Measurements from ENCODE around the gene SRGAP1.

SRGAP1 gene

DNA sequence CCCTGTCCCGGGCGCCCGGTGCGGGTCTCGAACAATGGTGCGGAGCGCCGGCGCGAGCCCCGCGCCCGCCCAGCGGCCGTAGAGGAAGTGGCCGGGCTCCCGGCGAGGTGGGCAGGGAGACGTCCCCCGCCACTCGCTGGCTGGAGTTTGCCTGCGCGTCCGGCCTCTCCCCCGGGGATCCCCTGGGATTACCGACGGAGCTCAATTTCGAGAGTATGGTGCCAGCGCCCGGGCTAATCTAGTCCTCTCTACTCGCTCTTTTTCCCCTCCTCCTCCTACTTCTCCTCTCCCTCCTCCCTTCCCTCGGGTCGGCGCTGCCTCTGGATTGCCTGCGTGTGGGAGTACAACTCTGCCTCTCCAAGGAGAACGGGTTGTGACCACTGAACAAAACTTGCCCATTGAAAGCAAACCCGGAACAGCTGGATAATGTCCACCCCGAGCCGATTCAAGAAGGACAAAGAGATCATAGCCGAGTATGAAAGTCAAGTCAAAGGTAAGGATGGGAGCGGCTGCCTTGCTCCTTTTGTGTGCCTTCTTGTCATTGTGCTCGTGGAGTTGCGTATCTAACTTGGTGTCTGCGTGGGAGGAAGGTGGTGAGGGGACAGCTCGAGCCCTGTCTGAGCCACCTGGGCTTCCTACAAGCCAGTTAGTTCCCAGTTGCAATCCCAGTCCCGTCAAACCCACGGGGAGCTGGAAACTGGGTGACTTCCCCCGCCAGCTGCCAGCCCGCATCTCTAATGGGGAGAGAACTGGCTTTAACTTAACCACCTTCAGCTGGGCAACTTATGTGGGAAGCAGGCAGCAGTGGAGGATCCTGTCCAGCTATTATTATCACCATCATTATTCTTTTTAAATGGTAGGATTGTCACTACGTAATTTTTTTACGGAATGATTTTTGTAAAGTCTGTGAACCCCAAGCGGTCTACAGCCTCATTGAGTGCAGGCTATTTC lies at the start of gene SRGAP1:
Gene SRGAP1, plus strand, starts transcription at position 310 of the 951 bp plus-strand sequence. Its CDS starts 117 bp downstream, at position 427.
- no peak for DNase-seq

DNA sequence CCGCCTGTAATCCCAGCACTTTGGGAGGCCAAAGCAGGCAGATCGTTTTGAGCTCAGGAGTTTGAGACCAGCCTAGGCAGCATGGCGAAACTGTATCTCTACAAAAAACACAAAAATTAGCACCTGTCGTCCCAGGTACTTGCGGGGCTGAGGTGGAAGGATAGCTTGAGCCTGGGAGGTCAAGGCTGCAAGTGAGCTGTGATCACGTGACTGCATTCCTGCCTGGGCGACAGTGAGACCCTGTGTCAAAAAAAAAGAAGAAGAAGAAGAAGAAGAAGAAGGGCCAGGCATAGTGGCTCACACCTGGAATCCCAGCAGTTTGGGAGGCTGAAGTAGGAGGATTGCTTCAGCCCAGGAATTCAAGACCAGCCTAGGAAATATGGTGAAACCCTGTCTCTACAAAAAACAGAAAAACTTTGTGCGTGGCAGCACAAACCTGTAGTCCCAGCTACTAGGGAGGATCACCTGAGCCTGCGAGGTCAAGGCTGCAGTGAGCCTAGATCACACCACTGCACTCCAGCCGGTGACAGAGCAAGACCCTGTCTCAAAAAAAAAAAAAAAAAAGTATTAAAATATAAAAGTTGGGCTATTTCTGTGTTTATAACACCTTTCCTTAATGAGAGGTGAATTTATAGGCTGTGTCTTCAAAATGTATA lies 49.3 kb upstream of the SRGAP1 start:
- no peak for DNase-seq

DNA sequence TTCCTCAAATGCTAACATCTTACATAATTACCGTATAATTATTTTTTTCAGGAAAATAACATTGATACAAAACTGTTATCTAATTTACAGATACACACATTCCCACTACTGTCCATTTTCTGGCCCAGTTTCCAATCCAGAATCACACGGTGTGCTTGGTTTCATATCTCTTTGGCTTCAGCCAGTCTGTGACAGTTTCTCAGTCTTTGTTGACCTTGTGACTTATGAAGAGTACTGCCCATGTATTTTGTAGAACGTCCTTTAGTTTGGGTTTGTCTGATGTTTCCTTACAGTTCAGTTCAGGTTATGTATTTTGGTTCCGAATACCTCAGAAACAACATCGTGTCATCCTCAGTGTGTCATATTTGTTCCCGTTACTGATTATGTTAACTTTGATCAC lies 48.6 kb upstream of the SRGAP1 start:
- DNase-seq: no peak

DNA sequence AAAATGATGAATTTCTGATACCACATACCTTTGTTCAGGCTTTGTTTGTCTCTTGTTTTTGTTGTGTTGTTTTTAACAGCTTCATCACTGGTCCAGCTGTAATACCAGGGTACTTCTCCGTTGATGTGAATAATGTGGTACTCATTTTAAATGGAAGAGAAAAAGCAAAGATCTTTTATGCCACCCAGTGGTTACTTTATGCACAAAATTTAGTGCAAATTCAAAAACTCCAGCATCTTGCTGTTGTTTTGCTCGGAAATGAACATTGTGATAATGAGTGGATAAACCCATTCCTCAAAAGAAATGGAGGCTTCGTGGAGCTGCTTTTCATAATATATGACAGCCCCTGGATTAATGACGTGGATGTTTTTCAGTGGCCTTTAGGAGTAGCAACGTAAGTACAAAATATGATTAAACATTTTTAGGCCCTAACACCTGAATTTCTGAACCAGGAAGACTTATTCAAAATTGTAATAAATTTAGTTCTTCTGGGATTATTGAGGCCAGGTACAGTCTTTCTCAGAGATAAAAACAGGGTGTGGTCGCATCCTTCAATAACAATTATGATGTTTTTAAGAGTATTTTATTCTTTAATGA lies 42.4 kb upstream of the SRGAP1 start:
- DNase-seq: no peak

DNA sequence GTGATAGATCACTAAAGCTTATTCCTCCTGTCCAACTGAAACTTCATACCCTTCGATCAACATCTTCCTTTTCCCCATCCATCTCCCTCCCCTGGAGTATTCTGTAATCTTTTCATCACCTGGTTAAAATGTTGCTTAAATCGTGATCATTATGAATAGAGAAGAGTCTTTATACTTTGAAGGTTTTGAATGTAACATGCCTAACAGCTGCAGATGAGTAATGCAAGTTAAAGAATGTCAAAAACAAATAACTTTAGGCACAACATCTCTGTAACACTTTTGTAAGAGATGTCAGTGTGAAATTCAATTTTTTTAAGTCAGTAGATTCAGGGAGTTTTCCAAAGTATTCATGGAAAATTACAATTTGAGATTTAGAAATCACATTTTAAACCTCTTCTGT lies 39.8 kb upstream of the SRGAP1 start:
- DNase-seq: no peak

DNA sequence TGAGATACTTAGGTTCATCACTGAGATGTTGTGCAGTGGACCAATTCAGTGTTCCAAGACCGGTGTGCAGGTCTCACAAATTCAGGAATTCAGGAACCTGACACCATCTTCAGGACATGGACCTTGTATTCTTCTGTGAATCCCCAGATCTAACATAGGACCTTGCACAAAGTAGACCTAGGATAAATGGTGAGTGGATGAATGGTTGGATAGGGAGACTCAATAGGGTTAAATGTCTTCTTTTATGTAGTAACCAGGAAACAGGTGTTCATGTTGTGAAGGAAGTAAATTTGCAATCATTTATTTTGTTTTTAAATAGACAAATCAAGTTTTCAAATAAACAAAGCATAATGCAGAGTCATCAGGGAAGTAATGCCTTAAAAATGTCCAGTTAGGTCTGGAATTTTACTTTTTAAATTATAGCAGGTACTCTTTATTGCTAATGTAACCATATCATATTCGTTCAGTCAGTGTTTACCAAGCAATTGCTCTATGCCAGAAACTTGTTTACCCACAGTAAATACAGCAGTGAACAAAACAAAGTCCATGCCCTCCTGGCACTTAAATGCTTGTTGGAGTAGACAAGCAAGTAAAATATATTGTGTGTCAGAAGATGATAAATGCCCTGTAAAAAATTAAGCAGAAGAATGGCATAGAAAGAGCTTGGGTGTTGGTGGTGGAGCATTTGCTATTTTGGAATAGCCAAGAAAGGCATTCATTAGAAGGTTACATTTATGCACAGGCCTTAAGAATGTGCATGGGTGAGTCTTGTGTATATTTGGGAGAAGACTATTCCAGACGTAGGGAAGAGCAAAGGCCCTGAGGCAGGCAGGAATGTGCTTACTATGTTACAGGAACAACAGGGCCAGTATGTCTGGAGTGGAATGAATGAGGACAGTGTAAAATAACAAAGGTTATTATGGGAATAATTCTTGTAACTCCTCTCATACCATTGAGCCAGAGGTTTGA lies 38.5 kb upstream of the SRGAP1 start:
- DNase-seq: no peak

DNA sequence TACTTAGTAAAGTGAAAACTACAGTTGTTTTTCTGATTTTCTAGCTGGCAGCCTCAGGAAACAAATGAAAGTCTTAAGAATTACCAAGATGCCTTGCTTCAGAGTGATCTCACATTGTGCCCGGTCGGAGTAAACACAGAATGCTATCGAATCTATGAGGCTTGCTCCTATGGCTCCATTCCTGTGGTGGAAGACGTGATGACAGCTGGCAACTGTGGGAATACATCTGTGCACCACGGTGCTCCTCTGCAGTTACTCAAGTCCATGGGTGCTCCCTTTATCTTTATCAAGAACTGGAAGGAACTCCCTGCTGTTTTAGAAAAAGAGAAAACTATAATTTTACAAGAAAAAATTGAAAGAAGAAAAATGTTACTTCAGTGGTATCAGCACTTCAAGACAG lies 35.9 kb upstream of the SRGAP1 start:
- no peak for DNase-seq

DNA sequence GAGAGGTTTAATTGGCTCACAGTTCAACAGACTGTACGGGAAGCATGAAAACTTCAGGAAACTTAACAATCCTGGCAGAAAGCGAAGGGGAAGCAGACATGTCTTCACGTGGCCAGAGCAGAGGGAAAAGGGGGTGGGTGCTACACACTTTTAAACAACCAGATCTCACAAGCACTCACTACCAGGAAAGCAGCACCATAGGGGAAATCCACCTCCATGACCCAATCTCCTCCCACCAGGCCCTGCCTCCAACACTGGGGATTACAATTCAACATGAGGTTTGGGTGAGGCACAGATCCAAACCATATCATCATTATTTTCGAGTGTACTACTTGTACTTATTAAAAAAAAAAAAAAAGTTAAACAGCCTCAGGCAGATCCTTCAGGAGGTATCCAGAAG lies 34.9 kb upstream of the SRGAP1 start:
- no peak for DNase-seq

DNA sequence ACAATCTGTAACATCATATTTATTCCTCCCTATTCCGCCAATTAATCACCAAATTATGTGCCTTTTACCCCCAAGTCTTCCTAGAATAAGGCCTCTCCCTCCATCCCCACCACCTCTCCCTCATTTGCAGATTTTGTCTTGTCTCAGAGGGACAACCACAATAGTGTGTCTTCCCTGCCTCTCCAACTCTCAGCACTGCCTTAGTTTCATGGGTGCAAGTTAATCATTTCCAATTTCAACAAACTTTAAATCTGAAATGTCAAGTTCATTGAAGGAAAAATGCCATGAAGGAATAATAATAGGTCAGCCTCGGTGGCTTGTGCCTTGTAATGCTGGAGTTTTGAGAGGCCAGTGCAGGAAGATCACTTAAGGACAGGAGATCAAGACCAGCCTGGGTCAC lies 33.2 kb upstream of the SRGAP1 start:
- DNase-seq: no peak

DNA sequence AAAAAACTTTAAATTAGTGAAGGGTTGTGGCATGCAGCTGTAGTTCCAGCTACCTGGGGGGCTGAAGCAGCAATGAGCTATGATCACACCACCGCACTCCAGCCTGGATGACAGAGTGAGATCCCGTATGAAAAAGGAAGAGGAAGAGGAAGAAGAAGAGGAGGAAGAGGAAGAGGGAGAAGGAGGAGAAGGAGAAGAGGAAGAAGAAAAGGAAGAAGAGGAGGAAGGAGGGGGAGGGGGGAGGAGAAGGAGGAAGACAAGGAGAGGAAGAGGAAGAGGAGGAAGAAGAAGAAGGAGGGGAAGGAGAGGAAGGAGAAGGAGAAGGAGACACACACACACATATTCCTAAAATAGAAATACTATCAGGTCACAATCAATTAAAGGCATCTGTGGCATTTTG lies 32.7 kb upstream of the SRGAP1 start:
- DNase-seq: no peak

DNA sequence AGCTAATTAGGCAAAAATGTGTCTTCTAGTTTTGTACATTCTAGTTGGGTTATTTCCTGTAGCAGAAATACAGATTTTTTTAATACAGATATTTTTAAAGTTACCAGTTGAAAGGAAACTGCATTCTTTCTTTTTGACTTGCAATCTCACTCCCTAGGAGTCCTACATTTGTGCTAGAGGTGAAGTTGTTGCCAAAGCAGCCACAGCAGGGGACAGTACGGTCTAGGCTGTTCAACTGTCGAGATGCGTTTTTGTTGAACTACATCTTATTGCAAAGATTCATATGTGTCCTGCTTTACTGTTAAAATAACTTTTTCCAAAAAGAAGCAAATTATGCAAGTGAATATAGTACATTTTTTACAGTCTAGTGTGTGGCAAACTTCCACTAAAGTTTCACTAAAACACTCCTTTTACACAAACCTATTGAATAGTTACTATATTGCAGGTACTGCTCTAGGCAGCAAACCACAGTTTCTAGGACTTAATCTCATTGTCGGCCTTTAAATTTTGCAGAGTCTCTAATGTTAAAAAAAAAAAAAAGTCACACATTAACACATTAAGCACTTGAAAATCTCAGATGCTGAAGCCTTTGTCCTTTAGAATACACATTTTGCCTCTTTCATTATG lies 30.2 kb upstream of the SRGAP1 start:
- no peak for DNase-seq

DNA sequence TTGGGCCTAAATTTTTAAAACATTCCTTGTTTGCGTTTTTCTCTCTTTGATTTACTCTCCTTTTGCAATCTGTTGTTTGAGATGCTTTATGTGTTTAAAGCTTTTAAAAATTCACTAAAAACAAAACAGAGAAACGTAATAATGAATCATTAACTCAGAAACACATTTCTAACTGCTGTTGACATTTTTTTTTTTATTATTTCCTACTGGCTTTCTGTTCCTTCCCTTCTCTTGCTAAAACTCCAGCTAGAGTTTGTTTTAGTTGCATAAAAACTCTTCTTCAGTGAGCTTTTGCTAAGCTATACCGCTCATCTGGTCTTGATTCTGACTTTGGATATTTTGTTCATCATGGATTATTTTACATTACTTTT lies 29.0 kb upstream of the SRGAP1 start:
- DNase-seq: no peak

DNA sequence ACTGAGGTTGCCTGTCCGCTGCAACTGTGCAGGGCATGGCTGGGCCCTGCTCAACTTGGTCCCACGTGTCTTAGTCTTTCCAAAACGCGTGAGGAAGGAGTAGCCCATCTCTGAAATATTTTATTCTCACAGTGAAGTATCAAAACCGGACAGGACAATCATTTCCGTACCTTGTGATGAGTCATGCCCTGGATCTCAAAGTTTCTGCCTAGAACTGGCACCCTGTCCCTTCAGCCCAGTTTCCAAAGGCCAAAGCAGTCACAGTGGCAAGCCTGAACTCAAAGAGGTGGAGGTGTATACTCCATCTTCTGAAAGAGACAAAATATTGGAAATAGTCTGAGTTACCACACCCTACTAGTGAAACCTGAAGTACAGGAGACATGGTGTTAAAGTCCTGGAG lies 28.5 kb upstream of the SRGAP1 start:
- no peak for DNase-seq

DNA sequence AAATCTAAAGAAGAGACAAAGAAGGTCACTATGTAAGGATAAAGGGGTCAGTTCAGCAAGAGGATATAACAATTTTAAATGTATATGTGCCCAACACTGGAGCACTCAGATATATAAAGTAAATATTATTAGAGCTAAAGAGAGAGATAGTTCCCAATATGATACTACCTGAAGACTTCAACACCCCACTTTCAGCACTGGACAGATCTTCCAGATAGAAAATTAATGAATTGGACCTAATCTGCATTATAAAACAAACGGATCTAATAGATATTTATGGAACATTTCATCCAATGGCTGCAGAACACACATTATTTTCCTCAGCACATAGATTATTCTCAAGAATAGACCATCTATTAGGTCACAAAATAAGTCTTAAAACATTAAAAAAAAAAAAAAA lies 24.1 kb upstream of the SRGAP1 start:
- DNase-seq: no peak

DNA sequence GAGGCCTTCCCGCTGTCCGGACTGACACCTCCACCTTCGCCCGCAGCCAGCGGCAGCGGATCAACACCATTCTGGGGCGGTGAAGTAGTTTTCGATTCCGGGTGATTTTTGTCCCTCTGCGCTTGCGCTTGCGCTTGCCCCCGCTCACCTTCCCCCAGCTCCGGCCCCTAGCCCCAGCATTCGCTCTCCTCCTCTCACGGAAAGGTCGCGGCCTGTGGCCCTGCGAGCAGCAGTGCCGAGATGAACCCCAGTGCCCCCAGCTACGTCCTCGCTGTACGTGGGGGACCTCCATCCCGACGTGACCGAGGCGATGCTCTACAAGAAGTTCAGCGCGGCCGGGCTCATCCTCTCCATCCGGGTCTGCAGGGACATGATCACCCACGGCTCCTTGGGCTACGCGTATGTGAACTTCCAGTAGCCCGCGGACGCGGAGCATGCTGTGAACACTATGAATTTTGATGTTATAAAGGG lies 22.7 kb upstream of the SRGAP1 start:
- no peak for DNase-seq

DNA sequence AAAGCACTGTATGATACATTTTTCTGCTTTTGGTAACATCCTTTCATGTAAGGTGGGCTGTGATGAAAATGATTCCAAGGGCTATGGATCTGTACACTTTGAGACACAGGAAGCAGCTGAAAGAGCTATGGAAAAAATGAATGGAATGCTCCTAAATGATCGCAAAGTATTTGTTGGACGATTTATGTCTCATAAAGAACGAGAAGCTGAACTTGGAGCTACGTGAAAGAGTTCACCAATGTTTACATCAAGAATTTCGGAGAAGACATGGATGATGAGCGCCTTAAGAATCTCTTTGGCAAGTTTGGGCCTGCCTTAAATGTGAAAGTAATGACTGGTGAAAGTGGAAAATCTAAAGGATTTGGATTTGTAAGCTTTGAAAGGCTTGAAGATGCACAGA lies 22.1 kb upstream of the SRGAP1 start:
- DNase-seq: no peak

DNA sequence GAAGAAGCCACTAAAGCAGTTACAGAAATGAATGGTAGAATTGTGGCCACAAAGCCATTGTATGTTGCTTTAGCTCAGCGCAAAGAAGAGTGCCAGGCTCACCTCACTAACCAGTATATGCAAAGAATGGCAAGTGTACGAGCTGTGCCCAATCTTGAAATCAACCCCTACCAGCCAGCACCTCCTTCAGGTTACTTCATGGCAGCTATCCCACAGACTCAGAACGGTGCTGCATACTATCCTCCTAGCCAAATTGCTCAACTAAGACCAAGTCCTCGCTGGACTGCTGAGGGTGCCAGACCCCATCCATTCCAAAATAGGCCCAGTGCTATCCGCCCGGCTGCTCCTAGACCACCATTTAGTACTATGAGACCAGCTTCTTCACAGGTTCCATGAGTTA lies 21.5 kb upstream of the SRGAP1 start:
- no peak for DNase-seq

DNA sequence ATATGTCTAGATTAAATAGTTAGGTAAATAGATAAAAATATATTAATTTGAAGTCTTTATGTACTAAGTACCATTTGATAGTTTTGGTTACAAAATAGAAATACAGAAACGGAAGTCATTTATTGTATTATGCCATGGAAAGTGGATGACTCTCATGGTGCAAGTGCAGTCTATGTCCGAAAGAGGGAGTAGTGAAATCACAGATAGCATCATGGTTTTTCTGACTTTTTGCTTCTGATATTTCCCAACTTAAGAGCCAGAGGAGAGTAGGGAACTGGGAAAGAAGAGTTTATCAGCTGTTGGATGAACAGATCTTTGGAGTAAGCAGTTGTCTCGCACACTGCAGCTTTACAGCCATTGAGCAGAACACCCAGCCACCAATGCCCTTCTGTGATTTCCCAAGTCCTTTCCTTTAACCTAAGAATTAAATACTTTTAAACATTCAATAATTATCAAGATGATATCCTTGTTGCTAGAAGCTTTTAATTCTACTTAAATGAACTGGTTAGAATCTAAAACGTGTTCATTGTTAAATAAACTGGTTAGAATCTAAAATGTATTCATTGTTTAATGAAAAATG lies 18.4 kb upstream of the SRGAP1 start:
- no peak for DNase-seq

DNA sequence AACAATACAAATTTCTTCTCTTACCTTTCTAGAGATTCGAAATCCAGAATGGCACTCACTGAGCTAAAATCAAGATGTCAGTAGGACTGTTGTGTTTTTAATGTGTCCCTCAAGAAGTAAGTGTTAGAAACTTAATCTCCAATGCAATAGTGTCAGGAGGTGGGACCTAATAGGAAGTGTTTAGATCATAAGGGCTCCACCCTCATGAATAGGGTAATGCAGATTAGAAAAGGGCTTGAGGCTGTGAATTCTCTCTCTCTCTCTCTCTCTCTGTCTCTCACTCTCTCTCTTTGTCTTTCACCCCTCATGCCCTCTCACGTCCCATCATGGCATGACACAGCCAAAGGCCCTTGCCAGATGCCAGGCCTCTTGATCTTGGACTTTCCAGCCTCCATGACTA lies 15.6 kb upstream of the SRGAP1 start:
- DNase-seq: no peak

DNA sequence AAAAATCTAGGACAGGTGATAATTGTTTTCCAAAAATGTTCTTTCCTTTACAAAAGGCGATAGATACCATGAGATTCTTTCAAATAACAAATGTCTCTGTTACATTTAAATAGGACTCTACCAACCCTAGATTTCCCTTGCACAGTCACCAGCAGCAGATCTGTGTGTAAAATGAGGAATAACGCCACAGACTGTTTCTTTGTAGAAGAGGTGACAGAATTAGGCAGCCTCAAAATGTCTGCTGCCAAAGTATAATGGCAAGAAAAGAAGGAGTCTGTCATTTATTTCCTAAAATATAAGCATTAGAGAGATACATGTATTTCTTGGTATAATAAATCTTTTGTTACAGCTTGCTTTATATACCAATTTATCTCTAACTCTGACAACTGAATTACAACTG lies 8.5 kb upstream of the SRGAP1 start:
- no peak for DNase-seq

DNA sequence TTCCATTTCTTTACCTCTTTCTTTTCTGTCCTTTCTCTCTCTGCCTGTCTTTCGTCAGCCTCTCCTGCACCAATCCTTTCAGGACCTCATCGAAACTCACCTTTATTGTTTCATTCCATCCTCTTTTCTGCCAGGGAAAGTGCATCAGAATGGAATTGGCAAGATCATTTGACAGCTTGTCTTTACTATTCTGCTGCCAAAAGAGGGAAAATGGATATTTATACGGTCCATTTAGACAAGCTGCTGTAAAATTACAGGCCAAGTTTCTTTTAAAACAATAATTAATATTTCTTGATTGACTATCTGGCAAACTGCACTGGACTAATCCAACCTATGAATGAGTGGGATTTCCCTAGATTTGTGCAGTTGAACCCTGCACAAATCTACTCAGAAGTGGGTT lies 7.6 kb upstream of the SRGAP1 start:
- DNase-seq: no peak

DNA sequence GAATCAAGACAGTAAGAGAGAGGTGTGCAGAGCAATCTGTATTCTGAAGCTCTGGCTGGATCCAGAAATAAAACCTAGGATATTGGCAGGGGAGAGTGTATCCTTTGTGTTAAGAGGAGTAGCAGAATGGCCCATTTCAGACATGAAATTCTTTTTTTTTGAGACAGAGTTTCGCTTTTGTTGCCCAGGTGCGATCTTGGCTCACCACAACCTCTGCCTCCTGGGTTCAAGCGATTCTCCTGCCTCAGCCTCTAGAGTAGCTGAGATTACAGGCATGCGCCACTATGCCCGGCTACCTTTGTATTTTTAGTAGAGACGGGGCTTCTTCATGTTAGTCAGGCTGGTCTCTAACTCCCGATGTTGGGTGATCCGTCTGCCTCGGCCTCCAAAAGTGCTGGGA lies 6.1 kb upstream of the SRGAP1 start:
- DNase-seq: no peak
